Stomach smooth muscle (tissue), 2 donors: ENCODE measurements around the gene RASSF3.
"Not testable (repeated sequence)": the region's sequence is repeated elsewhere in the genome, so short reads cannot be mapped to it uniquely, and the experiment has no call there.

Experiments
- H3K27ac ChIP-seq: one replicate; pipeline ENCODE4 v1.7.0; 2013; ENCODE audit warnings: mild to moderate bottlenecking, low read length, inconsistent platforms
- H3K27me3 ChIP-seq, 2 donors: one replicate each; pipeline ENCODE4 v1.7.0; 2013; ENCODE audit warnings: low read length in 2 of 2; ENCODE audit not compliant: insufficient read depth in 2 of 2, control insufficient read depth in 1 of 2
- H3K36me3 ChIP-seq, 2 donors: one replicate each; pipeline ENCODE4 v1.7.0; 2013; ENCODE audit warnings: low read length in 2 of 2; ENCODE audit not compliant: control insufficient read depth in 2 of 2, insufficient read depth in 2 of 2
- H3K4me1 ChIP-seq: one replicate; pipeline ENCODE4 v1.7.0; 2013; ENCODE audit warnings: low read length; ENCODE audit not compliant: control insufficient read depth, insufficient read depth
- H3K4me3 ChIP-seq, 2 donors: one replicate each; pipeline ENCODE4 v1.7.0; 2013; ENCODE audit warnings: low read length in 2 of 2
- H3K9ac ChIP-seq, 2 donors: one replicate each; pipeline ENCODE4 v1.7.0; 2013; ENCODE audit warnings: low read length in 2 of 2, mild to moderate bottlenecking in 1 of 2
- H3K9me3 ChIP-seq, 2 donors: one replicate each; pipeline ENCODE4 v1.7.0; 2013; ENCODE audit warnings: low read length in 2 of 2; ENCODE audit not compliant: control insufficient read depth in 2 of 2
- donor health status: healthy.
- donor health status: Pancreatic carcinoma.

RASSF3 gene

DNA sequence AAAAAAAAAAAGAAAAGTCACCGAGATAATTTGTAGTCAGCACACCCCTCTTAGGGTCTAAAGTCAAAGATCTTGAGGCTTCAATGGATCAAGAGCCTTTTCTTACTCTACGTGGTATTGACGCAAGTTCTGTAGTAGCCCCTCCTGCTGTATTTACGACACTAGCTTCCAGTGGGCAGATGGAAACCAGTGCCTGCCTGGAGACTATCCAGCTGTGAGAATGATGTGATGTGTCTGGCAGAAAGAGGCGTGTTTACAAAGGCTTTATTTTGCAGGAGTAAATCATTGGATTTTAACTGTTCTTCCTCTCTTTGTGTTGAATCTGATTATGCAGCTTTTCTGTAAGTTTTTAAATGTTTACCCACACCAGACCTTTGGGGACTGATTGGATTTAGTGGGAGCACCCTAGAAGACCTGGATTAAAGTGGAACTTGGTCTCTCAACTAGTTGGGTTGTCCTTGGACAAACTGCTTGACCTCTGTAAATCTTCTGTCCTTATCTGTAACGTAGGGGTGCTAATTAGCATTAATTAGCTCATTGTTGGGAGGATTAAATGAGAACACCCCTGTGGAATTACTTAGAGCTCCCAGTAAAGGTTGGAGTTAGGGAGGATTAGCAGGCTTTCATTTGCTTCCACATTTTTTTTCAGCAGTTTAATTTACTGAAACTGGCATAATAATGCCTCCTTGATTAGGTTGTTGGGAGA, 72.4 kb downstream of the RASSF3 start:
- Histone ChIP-seq H3K36me3 (peaks cover 0 to 4% of the 10 kb centered on the region in 2 donors), H3K27ac (peak overlapping the region; percentile 91), H3K4me1 (peaks cover 46% of the 10 kb centered on the region), H3K9me3 (no peaks in the 10 kb centered on the region), H3K4me3 (peak overlapping the region; percentile 0 to 20), H3K27me3 (no peaks in the 10 kb centered on the region), H3K9ac (no peak overlapping the region)

DNA sequence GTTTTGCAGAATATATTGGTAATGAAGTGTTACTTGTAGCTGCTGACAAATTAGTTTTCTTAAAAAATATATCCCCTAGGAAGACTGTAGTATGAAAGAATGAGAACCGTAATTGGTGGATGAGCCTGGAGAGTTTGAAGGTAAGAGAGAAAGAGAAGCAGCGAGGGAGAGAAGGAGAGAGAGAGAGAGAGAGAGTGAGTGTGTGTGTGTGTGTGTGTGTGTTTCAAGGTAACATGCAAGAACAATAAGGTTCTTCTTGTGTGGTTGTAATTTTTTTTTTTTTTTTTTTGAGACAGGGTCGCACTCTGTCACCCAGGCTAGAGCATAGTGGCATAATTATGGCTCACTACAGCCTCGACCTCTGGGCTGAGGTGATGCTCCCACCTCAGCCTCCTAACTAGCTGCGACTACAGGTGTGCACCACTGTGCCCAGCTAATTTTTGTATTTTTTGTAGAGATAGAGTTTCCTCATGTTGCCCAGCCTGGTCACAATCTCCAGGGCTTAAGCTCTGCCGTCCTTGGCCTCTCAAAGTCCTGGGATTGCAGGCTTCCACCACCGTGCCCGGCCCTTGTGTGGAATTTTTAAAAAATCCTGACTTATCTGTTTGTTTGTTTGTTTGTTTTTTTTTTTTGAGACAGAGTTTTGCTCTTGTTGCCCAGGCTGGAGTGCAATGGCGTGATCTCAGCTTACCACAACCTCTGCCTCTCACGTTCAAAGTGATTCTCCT, 73.7 kb downstream of the RASSF3 start:
- no peak overlapping the region for H3K4me3 ChIP-seq
- H3K27ac ChIP-seq, result no peak overlapping the region
- peaks cover 55% of the 10 kb centered on the region for H3K4me1 ChIP-seq

DNA sequence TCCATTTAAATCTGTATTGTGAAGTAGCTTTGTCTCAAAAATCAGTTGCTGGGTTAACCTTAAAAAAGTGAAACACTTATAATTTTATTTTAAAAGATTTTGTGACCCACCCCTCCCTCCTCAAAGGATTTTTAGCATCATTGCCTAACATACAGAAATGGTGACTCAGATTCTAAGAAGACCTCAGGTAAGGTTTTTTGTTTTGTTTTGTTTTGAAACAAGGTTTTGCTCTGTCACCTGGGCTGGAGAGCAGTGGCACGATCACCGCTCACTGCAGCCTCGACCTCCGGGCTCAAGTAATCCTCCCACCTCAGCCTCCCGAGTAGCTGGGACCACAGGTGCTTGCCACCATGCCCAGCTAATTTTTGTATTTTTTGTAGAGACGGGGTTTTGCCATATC, 74.8 kb downstream of the RASSF3 start:
- no peaks in the 10 kb centered on the region for H3K27me3 ChIP-seq
- H3K4me3 ChIP-seq, result no peak overlapping the region
- H3K4me1 ChIP-seq, result peaks cover 49% of the 10 kb centered on the region
- H3K36me3 ChIP-seq, result peaks cover 0 to 8% of the 10 kb centered on the region in 2 donors
- H3K9ac ChIP-seq, result no peak overlapping the region
- no peaks in the 10 kb centered on the region for H3K9me3 ChIP-seq
- peak overlapping the region; percentile 74 for H3K27ac ChIP-seq

More for the DNA sequence above, 73.7 kb downstream of the RASSF3 start:
- peaks cover 0 to 8% of the 10 kb centered on the region in 2 donors for H3K36me3 ChIP-seq
- H3K9me3 ChIP-seq, result no peaks in the 10 kb centered on the region
- no peak overlapping the region for H3K9ac ChIP-seq
- H3K27me3 ChIP-seq, result no peaks in the 10 kb centered on the region

DNA sequence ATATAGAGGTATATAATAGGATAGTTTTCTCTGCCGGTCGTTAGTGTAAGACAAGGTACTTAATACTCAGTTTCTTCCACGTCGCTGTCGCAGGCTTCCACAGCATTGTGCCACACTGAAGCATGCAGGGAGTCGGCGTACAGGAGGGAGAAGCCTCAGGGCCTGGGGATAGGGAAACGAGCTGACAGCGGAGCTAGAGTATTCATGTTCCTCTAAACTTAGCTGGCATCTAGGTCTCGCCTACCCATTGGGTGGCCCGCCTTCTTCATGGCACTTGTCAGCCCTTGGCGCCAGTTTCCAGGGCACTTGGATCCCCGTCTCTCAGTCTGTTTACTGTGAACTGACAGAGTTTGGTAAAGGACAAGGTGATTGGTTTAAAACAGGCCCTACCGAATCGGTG, 75.3 kb downstream of the RASSF3 start:
- H3K27me3 ChIP-seq, result no peaks in the 10 kb centered on the region
- H3K4me1 ChIP-seq, result peaks cover 45% of the 10 kb centered on the region
- H3K36me3 ChIP-seq, result peaks cover 0 to 8% of the 10 kb centered on the region in 2 donors
- H3K9me3 ChIP-seq, result no peaks in the 10 kb centered on the region
- peak overlapping the region in 1 of 2 donors; percentile 36 for H3K9ac ChIP-seq
- peak overlapping the region; percentile 74 for H3K27ac ChIP-seq
- no peak overlapping the region for H3K4me3 ChIP-seq

DNA sequence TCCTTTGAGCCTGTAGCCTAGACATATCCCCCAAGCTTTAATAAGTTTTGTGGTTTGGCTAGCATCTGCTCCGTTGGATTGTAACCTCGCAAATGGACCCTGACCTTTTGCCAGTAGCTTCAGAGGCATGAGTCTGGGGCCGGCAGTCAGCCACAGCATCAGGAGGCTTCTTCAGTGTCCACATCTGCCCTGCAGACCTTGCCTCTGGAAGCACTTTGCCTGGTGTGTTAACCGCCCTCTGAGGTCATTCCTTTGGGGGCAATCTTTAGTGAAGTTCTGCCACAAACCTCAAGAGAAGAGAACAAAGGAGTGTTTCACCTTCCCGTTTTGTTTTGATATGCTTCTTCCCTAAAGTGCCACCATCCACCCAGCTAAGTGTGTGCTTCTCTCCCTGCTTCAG, 77.5 kb downstream of the RASSF3 start:
- H3K9ac ChIP-seq, result peak overlapping the region in 1 of 2 donors; percentile 6
- peaks cover 0 to 10% of the 10 kb centered on the region in 2 donors for H3K36me3 ChIP-seq
- H3K9me3 ChIP-seq, result no peaks in the 10 kb centered on the region
- no peaks in the 10 kb centered on the region for H3K27me3 ChIP-seq
- H3K4me3 ChIP-seq, result peak overlapping the region in 1 of 2 donors; percentile 9
- peaks cover 38% of the 10 kb centered on the region for H3K4me1 ChIP-seq
- peak overlapping the region; percentile 79 for H3K27ac ChIP-seq

DNA sequence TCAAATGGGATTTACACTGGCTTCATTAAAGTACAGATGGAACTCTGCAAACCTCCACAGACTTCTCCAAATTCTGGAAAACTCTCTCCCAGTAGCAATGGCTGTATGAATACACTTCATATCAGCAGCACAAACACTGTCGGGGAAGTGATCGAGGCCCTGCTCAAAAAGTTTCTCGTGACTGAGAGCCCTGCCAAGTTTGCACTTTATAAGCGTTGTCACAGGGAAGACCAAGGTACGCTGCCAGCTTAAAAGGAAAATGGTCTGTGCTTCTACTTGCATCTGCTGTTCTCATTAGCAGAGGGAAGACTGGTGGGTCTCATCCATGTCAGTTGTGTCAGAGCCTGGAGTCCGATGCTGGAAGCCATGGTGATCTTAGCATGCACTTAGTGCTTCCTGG, 77.9 kb downstream of the RASSF3 start:
- Histone ChIP-seq H3K27ac (peak overlapping the region; percentile 79), H3K4me1 (peaks cover 36% of the 10 kb centered on the region), H3K9me3 (no peaks in the 10 kb centered on the region), H3K4me3 (peak overlapping the region in 1 of 2 donors; percentile 9), H3K9ac (peak overlapping the region in 1 of 2 donors; percentile 6), H3K27me3 (no peaks in the 10 kb centered on the region), H3K36me3 (peaks cover 0 to 10% of the 10 kb centered on the region in 2 donors)

DNA sequence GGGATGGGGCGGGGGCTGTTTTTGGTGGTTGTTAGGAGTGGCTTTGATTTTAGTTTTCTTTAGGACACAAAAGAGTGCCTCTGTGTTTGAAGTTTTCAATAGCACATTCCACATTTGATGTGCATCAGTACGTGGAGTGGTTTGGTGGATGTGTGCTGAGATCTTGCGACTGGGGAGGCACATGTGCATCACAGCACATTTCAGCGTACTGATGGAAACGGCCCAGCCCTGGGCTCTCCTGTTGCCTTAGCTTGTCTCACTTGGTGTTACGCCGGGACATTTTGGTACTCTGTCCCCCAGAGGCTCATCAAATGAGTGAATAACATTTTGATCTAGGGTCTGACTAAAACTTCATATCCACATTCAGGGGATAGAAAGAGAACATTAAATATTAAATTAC, 78.4 kb downstream of the RASSF3 start:
- no peaks in the 10 kb centered on the region for H3K9me3 ChIP-seq
- H3K27me3 ChIP-seq, result no peaks in the 10 kb centered on the region
- H3K4me1 ChIP-seq, result peaks cover 36% of the 10 kb centered on the region
- no peak overlapping the region for H3K9ac ChIP-seq
- H3K4me3 ChIP-seq, result no peak overlapping the region
- peak overlapping the region; percentile 79 for H3K27ac ChIP-seq
- peaks cover under 1 to 10% of the 10 kb centered on the region in 2 donors for H3K36me3 ChIP-seq

DNA sequence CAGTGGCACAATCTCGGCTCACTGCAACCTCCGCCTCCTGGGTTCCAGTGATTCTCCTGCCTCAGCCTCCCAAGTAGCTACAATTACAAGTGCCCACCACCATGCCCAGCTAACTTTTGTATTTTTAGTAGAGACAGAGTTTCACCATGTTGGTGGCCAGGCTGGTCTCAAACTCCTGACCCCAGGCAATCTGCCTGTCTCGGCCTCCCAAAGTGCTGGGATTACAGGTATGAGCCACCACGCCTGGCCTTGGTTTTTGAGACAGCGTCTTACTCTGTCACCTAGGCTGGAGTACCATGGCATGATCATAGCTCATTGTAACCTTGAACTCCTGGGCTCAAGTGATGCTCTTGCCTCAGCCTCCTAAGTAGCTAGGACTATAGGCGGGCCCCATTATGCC, 79.9 kb downstream of the RASSF3 start:
- H3K27me3 ChIP-seq, H3K27ac ChIP-seq, H3K9me3 ChIP-seq, H3K9ac ChIP-seq, H3K4me3 ChIP-seq: not testable (repeated sequence)
- Histone ChIP-seq H3K36me3 (peaks cover 3 to 13% of the 10 kb centered on the region in 2 donors), H3K4me1 (peaks cover 46% of the 10 kb centered on the region)

DNA sequence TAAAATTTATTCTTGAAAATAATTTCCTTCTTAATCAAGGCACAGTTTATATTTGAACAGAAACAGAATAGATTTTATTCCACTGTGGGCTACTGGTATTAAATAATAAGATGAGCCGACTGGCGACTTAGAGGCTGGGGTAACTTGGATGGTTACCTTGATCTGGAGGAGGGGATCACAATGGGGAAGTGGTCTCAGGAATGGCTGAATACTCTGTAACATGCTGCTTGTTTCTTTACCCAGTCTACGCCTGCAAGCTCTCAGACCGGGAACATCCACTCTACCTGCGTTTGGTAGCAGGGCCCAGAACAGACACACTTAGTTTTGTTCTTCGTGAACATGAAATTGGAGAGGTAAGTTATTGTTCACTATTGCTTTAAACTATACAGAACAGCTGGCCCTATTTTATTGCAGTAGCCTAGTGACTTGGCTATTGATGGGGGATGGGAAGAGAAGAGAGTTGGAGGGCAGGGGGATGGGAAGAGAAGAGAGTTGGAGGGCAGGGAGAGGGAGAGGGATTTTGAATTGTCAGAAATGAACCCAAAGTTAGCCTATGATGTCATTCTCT, 81.0 kb downstream of the RASSF3 start:
- Histone ChIP-seq H3K9me3 (no peaks in the 10 kb centered on the region), H3K27me3 (no peaks in the 10 kb centered on the region), H3K4me1 (peaks cover 46% of the 10 kb centered on the region), H3K9ac (no peak overlapping the region), H3K27ac (peak overlapping the region; percentile 37), H3K4me3 (no peak overlapping the region), H3K36me3 (peaks cover 3 to 9% of the 10 kb centered on the region in 2 donors)

DNA sequence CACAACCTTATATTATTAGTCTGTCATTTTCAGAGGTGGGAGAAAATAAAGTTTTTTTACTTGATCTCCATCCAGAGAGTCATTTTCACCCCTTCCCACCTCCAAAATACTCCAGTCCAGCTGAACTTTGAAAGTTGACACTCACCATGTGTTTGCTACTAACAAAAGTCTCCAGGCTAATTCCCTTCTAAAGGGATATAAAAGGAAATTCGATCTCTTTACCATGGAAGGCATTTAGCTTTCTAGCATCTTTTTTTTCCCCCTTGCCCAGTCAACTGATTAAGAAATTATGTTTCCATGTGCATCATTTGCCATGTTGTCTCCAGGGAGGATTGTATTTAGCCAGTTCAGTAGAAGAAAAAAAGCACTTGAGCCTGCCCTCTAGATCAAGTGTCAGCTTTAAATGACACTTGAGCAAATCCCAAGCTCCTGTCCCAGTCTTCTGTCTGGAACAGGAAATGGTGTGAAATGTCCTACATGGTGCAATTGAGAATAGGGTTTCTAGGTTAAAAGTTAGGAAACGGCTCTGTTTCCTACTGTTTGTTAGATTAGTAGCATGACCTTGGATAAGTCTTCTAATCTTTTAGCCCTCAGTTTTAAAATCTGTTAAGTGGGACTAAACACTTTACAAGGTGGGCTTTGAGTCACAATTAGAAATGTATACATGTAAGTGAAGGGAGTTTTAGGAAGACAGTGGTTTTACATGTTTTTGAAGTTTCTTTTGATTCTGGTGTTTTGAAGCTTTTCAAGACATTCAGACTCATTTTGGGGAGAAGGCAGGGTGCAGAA, 81.7 kb downstream of the RASSF3 start:
- Histone ChIP-seq H3K27ac (peak overlapping the region; percentile 37), H3K27me3 (no peaks in the 10 kb centered on the region), H3K4me1 (peaks cover 46% of the 10 kb centered on the region), H3K36me3 (peaks cover 3 to 9% of the 10 kb centered on the region in 2 donors), H3K4me3 (no peak overlapping the region), H3K9ac (no peak overlapping the region), H3K9me3 (no peaks in the 10 kb centered on the region)
